Neural cell (in vitro differentiated cells): Measurements from ENCODE around the gene HPN. TPM values are rescaled to one million over a fixed set of nuclear protein-coding genes. Genes with fewer than 3 reads are reported as not detected.
"Not testable (repeated sequence)": the region's sequence is repeated elsewhere in the genome, so short reads cannot be mapped to it uniquely, and the experiment has no call there.

Source experiments
- H2AFZ ChIP-seq: fragments of 200-600, 300-800 bp; sonication (generic), shearing (Covaris generic); 2 replicates; pipeline ENCODE4 v1.6.0; 2014; ENCODE audit warnings: low read depth, mild to moderate bottlenecking, antibody characterized with exemption, low read length, moderate library complexity
- H3F3A ChIP-seq: fragments of 200-600 bp; shearing (Covaris generic); 2 replicates; pipeline ENCODE4 v1.6.1; 2016; ENCODE audit warnings: mild to moderate bottlenecking, moderate library complexity, mixed read lengths, antibody characterized with exemption, low read length; ENCODE audit not compliant: insufficient read depth, poor library complexity, severe bottlenecking
- H3K27ac ChIP-seq: fragments of 200-600, 300-800 bp; sonication (generic), shearing (Covaris generic); 2 replicates; pipeline ENCODE4 v1.5.1; 2014; ENCODE audit warnings: mild to moderate bottlenecking, low read length, moderate library complexity
- H3K27me3 ChIP-seq: fragments of 300-800, 200-600 bp; sonication (generic), shearing (Covaris generic); 2 replicates; pipeline ENCODE4 v1.6.0; 2014; ENCODE audit warnings: mild to moderate bottlenecking, low read depth, low read length, moderate library complexity; ENCODE audit not compliant: insufficient read depth
- H3K36me3 ChIP-seq: fragments of 300-800, 200-600 bp; sonication (generic), shearing (Covaris generic); 2 replicates; pipeline ENCODE4 v1.5.1; 2014; ENCODE audit warnings: mild to moderate bottlenecking, antibody characterized with exemption, low read length, moderate library complexity; ENCODE audit not compliant: insufficient read depth
- H3K4me2 ChIP-seq: fragments of 300-800, 200-600 bp; sonication (generic), shearing (Covaris generic); 2 replicates; pipeline ENCODE4 v1.6.0; 2014; ENCODE audit warnings: mild to moderate bottlenecking, low read length
- H3K4me3 ChIP-seq: fragments of 300-800, 200-600 bp; sonication (generic), shearing (Covaris generic); 2 replicates; pipeline ENCODE4 v1.5.1; 2014; ENCODE audit warnings: mild to moderate bottlenecking, low read length, moderate library complexity
- H3K79me2 ChIP-seq: fragments of 200-600 bp; shearing (Covaris generic); replicated peaks from 2 replicates; pipeline ENCODE4 v1.6.0; 2014; ENCODE audit warnings: mild to moderate bottlenecking, low read length, moderate library complexity; ENCODE audit not compliant: insufficient read depth
- H3K9ac ChIP-seq: fragments of 300-800, 200-600 bp; sonication (generic), shearing (Covaris generic); 2 replicates; pipeline ENCODE4 v1.6.1; 2016; ENCODE audit warnings: mild to moderate bottlenecking, low read length, mixed read lengths
- H3K9me2 ChIP-seq: fragments of 200-600 bp; shearing (Covaris generic); 2 replicates; pipeline ENCODE4 v1.6.1; 2016; ENCODE audit warnings: mild to moderate bottlenecking, low read length, mixed read lengths; ENCODE audit not compliant: insufficient read depth
- H3K9me3 ChIP-seq: fragments of 200-600, 300-800 bp; sonication (generic), shearing (Covaris generic); 2 replicates; pipeline ENCODE4 v1.6.1; 2016; ENCODE audit warnings: mild to moderate bottlenecking, mixed run types, low read length, moderate library complexity, mixed read lengths
- H4K20me1 ChIP-seq: fragments of 200-600 bp; shearing (Covaris generic); 2 replicates; pipeline ENCODE4 v1.6.1; 2016; ENCODE audit warnings: mild to moderate bottlenecking, mixed run types; ENCODE audit not compliant: insufficient read depth
- CTCF ChIP-seq: fragments of 450-650 bp; IDR thresholded peaks from 2 replicates; pipeline ENCODE4 v1.5.1; 2014; ENCODE audit warnings: antibody characterized with exemption, mild to moderate bottlenecking, moderate library complexity; ENCODE audit not compliant: poor library complexity, severe bottlenecking
- EP300 ChIP-seq: fragments of 450-650 bp; conservative IDR thresholded peaks from 2 replicates; pipeline ENCODE4 v1.6.1; 2014; ENCODE audit warnings: antibody characterized with exemption, mild to moderate bottlenecking, moderate library complexity; ENCODE audit not compliant: poor library complexity, severe bottlenecking
- EZH2 ChIP-seq: fragments of 200-600, 300-800 bp; shearing (Covaris generic), sonication (generic); IDR thresholded peaks from 2 replicates; pipeline ENCODE4 v1.6.1; 2014; ENCODE audit warnings: antibody characterized with exemption, low read length, borderline replicate concordance, mild to moderate bottlenecking; ENCODE audit not compliant: insufficient read depth, poor library complexity, severe bottlenecking
- MXI1 ChIP-seq: fragments of 450-650 bp; conservative IDR thresholded peaks from 2 replicates; pipeline ENCODE4 v1.6.1; 2014; ENCODE audit warnings: antibody characterized with exemption, mild to moderate bottlenecking; ENCODE audit not compliant: poor library complexity, severe bottlenecking
- POLR2AphosphoS5 ChIP-seq: IDR thresholded peaks from 2 replicates; pipeline ENCODE4 v1.6.1; 2012
- RAD21 ChIP-seq: fragments of 450-650 bp; conservative IDR thresholded peaks from 2 replicates; pipeline ENCODE4 v1.6.1; 2014; ENCODE audit warnings: antibody characterized with exemption, mild to moderate bottlenecking, moderate library complexity
- REST ChIP-seq: IDR thresholded peaks from 2 replicates; pipeline ENCODE4 v1.6.1; 2012; ENCODE audit warnings: borderline replicate concordance
- SMC3 ChIP-seq: fragments of 450-650 bp; conservative IDR thresholded peaks from 2 replicates; pipeline ENCODE4 v1.6.1; 2014; ENCODE audit warnings: antibody characterized with exemption, mild to moderate bottlenecking, moderate library complexity; ENCODE audit not compliant: poor library complexity
- TAF1 ChIP-seq: IDR thresholded peaks from 2 replicates; pipeline ENCODE4 v1.6.1; 2012; ENCODE audit warnings: low read depth
- polyA plus RNA-seq: library from polyadenylated mRNA; depleted of rRNA; stranded (reverse); fragments of >200 nt; gene quantifications from 2 replicates; pipeline ENCODE4 v1.2.3, GENCODE V29; 2014

Gene HPN
- polyA plus RNA-seq, 1 donor from 2014 or later = 0.15 TPM

GRCh38 chr19:35099897-35100275 lies 58.4 kb downstream of the HPN start:
- no peaks in the 10 kb centered on the region for H3K27me3 ChIP-seq
- H4K20me1 ChIP-seq = no peaks in the 10 kb centered on the region
- no peak overlapping the region for H3K9ac ChIP-seq
- TF ChIP-seq EP300 = no peak
- no peak for TF ChIP-seq REST
- no peak for TF ChIP-seq SMC3
- TF ChIP-seq TAF1 = no peak
- no peak for TF ChIP-seq MXI1
- TF ChIP-seq CTCF = no peak
- no peak for TF ChIP-seq POLR2AphosphoS5
- no peak for TF ChIP-seq RAD21
- TF ChIP-seq EZH2 = no peak
- H3K36me3 ChIP-seq = no peaks in the 10 kb centered on the region
- H3K4me2 ChIP-seq = no peak overlapping the region
- no peaks in the 10 kb centered on the region for H3F3A ChIP-seq
- no peak overlapping the region for H2AFZ ChIP-seq
- H3K9me2 ChIP-seq = no peaks in the 10 kb centered on the region
- no peak overlapping the region for H3K27ac ChIP-seq
- no peaks in the 10 kb centered on the region for H3K9me3 ChIP-seq
- H3K4me3 ChIP-seq = no peak overlapping the region
- H3K79me2 ChIP-seq = no peaks in the 10 kb centered on the region

- H4K20me1 ChIP-seq = no peaks in the 10 kb centered on the region
- no peak overlapping the region for H2AFZ ChIP-seq
- TF ChIP-seq TAF1 (no peak), SMC3 (no peak), EP300 (no peak), POLR2AphosphoS5 (no peak), CTCF (no peak), EZH2 (no peak), RAD21 (no peak), MXI1 (no peak), REST (no peak)
- no peaks in the 10 kb centered on the region for H3F3A ChIP-seq
- H3K9me3 ChIP-seq = no peaks in the 10 kb centered on the region
- no peaks in the 10 kb centered on the region for H3K27me3 ChIP-seq
- no peaks in the 10 kb centered on the region for H3K79me2 ChIP-seq
- no peaks in the 10 kb centered on the region for H3K36me3 ChIP-seq
- H3K4me3 ChIP-seq = no peak overlapping the region
- no peaks in the 10 kb centered on the region for H3K9me2 ChIP-seq
- H3K27ac ChIP-seq = no peak overlapping the region
- no peak overlapping the region for H3K9ac ChIP-seq
- H3K4me2 ChIP-seq = no peak overlapping the region
Observed at GRCh38 chr19:35100588-35101533, 59.3 kb downstream of the HPN start.

GRCh38 chr19:35101949-35102348 lies 60.4 kb downstream of the HPN start:
- not testable (repeated sequence) for H3K36me3 ChIP-seq, H3K4me2 ChIP-seq, H3K27ac ChIP-seq, H3K27me3 ChIP-seq, H2AFZ ChIP-seq, H4K20me1 ChIP-seq, H3K9ac ChIP-seq, H3K9me3 ChIP-seq, H3F3A ChIP-seq, H3K9me2 ChIP-seq, H3K4me3 ChIP-seq, H3K79me2 ChIP-seq
